B cell (primary cell): ENCODE results near the gene TRPM8.

Source experiments
- EZH2 ChIP-seq: IDR thresholded peaks from 2 replicates; pipeline ENCODE4 v1.6.1; 2012; ENCODE audit warnings: borderline replicate concordance, low read depth, mild to moderate bottlenecking, moderate library complexity, low read length; ENCODE audit not compliant: insufficient read depth, poor library complexity, severe bottlenecking
- TF ChIP-seq, protein P1 (sequence below): fragments of 200-600 bp; IDR thresholded peaks from one replicate; pipeline ENCODE4 v1.8.0; 2022; ENCODE audit warnings: antibody characterized with exemption, mild to moderate bottlenecking

DNA sequence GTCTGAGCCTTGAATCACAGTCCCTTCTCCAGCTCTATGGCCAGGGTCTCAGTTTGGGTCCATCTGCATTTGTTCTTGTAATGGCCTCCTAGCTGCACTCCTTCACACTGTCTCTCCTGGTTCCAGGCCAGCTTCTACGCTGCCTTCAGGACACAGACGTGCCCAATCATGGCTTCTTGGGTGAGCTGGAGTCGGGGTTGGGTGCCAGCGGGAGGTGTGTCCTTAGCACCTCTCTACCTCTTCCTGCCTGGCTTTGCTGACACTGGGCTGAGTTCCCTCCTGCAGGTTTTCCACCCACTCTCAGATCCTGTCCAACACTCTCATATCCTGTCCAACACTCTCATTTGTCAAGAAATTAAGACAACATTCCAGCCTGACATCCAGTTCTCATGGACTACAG lies 9.6 kb downstream of the TRPM8 start:
- TF ChIP-seq, protein P1, sequence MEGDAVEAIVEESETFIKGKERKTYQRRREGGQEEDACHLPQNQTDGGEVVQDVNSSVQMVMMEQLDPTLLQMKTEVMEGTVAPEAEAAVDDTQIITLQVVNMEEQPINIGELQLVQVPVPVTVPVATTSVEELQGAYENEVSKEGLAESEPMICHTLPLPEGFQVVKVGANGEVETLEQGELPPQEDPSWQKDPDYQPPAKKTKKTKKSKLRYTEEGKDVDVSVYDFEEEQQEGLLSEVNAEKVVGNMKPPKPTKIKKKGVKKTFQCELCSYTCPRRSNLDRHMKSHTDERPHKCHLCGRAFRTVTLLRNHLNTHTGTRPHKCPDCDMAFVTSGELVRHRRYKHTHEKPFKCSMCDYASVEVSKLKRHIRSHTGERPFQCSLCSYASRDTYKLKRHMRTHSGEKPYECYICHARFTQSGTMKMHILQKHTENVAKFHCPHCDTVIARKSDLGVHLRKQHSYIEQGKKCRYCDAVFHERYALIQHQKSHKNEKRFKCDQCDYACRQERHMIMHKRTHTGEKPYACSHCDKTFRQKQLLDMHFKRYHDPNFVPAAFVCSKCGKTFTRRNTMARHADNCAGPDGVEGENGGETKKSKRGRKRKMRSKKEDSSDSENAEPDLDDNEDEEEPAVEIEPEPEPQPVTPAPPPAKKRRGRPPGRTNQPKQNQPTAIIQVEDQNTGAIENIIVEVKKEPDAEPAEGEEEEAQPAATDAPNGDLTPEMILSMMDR: no peak
- TF ChIP-seq EZH2: no peak
